Type B pancreatic cell (in vitro differentiated cells): ENCODE measurements around the gene MAP1B. TPM values are rescaled to one million over a fixed set of nuclear protein-coding genes. Genes with fewer than 3 reads are reported as not detected.
A peak's percentile ranks its signal among the peaks of the same experiment; 100 is the strongest.

Source experiments
- DNase-seq: peaks from one replicate; pipeline ENCODE4 v3.0.0; 2021; ENCODE audit warnings: mixed read lengths; ENCODE audit not compliant: unreplicated experiment; ENCODE audit errors: extremely low spot score
- H3K27ac Mint-ChIP-seq: 2 replicates; pipeline ENCODE4 v1.8.0; 2021; ENCODE audit warnings: mild to moderate bottlenecking, mixed read lengths
- H3K27me3 Mint-ChIP-seq: 2 replicates; pipeline ENCODE4 v1.8.0; 2021; ENCODE audit warnings: mixed read lengths
- H3K36me3 Mint-ChIP-seq: 2 replicates; pipeline ENCODE4 v1.8.0; 2021; ENCODE audit warnings: mixed read lengths
- H3K4me1 Mint-ChIP-seq: one replicate; pipeline ENCODE4 v1.8.0; 2021; ENCODE audit warnings: mixed read lengths; ENCODE audit not compliant: unreplicated experiment
- H3K4me3 Mint-ChIP-seq: 2 replicates; pipeline ENCODE4 v1.8.0; 2021; ENCODE audit warnings: mild to moderate bottlenecking, mixed read lengths
- H3K9me3 Mint-ChIP-seq: 2 replicates; pipeline ENCODE4 v1.8.0; 2021; ENCODE audit warnings: mixed read lengths
- total RNA-seq: library from RNA; stranded (reverse); gene quantifications from 2 replicates; pipeline ENCODE4 v1.2.1, GENCODE V29; 2021; ENCODE audit warnings: low replicate concordance
- TF ChIP-seq, protein P1 (sequence below): fragments of 200-600 bp; sonication (generic); conservative IDR thresholded peaks from 2 replicates; pipeline ENCODE4 v1.5.0; 2021; ENCODE audit warnings: antibody characterized with exemption, mild to moderate bottlenecking

Gene MAP1B
- total RNA-seq, 1 donor from 2014 or later = 124 TPM

DNA sequence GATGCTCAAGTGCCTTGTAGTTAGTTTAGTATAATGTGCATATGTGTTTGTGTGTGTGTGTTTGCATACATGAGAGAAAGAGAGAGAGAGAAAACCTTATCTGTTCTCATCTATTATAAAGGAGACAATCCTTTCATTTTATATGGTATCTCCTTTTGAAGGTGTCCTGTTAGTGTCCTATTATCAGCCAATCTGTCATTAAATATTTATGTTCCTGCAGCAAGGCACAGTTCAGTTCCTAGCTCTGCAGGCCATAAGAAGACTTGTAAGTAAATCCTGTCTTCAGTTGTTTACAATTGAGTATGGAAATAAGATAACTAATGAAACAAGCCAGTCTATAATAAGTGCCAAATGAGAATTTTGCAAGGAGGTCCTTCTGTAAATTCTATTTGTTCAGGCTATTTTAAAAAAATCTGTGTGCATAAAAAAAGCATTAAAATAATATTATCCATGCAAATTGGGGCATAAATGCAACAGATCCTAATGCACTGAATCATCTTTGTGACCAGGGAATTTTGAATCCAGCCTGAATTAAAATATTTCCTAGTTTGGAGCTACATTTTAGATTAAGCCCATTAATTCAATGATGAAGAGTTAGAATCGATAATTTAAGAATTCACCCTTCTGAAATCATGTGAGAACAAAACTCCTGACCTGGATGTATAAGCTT lies 18.1 kb downstream of the MAP1B start:
- peaks cover 22% of the 10 kb centered on the region for H3K36me3 Mint-ChIP-seq
- H3K9me3 Mint-ChIP-seq = no peaks in the 10 kb centered on the region
- TF ChIP-seq, protein P1, sequence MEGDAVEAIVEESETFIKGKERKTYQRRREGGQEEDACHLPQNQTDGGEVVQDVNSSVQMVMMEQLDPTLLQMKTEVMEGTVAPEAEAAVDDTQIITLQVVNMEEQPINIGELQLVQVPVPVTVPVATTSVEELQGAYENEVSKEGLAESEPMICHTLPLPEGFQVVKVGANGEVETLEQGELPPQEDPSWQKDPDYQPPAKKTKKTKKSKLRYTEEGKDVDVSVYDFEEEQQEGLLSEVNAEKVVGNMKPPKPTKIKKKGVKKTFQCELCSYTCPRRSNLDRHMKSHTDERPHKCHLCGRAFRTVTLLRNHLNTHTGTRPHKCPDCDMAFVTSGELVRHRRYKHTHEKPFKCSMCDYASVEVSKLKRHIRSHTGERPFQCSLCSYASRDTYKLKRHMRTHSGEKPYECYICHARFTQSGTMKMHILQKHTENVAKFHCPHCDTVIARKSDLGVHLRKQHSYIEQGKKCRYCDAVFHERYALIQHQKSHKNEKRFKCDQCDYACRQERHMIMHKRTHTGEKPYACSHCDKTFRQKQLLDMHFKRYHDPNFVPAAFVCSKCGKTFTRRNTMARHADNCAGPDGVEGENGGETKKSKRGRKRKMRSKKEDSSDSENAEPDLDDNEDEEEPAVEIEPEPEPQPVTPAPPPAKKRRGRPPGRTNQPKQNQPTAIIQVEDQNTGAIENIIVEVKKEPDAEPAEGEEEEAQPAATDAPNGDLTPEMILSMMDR = no peak
- H3K4me3 Mint-ChIP-seq = no peak overlapping the region
- H3K4me1 Mint-ChIP-seq = peaks cover 60% of the 10 kb centered on the region
- H3K27me3 Mint-ChIP-seq = no peaks in the 10 kb centered on the region
- DNase-seq = no peak
- peak overlapping the region; percentile 17 for H3K27ac Mint-ChIP-seq

DNA sequence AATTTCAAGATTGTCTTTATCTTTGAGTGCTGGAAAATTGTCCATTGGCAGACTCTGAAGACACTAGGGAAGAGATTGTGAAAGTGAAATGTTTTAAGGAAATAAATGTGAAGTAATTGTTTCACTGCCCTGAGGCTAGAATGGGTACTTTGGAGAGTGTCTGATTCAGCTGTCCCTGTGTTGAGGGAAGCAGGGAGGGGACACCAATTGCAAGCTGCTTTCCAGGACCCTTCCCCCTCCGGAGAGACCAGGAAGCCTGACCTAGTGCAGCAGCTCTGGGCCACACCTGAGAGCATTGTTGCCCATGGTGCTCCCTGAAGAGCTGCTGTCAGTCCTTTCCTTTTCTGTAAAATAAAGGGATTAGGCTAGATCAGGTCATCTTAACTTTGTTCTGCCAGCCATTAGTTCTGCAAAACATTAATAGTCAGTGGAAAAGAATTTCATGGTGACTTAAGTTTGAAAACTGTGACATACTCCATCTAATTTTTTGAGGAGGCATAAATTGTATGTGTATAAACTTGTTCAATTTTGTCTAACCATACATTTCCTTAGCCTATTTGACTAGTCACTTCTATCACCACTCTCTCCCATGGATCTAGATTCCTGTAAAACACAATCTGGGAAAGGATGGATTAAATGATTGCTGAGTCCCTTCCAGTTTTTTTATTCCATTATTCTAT lies 18.8 kb downstream of the MAP1B start:
- TF ChIP-seq, protein P1 = no peak
- peak overlapping the region; percentile 17 for H3K27ac Mint-ChIP-seq
- DNase-seq = no peak
- H3K4me1 Mint-ChIP-seq = peaks cover 55% of the 10 kb centered on the region
- no peaks in the 10 kb centered on the region for H3K27me3 Mint-ChIP-seq
- no peak overlapping the region for H3K4me3 Mint-ChIP-seq
- peaks cover 25% of the 10 kb centered on the region for H3K36me3 Mint-ChIP-seq
- no peaks in the 10 kb centered on the region for H3K9me3 Mint-ChIP-seq

DNA sequence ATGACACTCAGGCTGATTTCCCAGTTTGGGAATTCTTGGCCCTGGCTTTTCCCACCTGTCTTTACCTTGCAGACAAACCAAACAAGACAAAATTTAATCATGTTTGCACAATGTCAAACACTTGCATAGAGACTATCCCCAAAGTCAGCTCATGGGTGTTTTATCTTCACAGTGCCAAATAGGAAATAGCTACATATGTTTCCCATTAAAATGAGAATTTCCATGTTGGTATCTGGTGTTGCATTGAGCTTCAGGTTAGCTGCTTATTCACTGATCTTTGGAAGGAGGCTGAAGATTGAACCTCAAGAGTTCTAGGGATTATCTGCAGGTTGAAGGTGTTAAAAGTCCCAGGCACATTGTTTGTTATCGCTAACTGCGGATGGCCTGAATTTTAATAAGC lies 19.5 kb downstream of the MAP1B start:
- Mint-ChIP-seq H3K9me3 (no peaks in the 10 kb centered on the region), H3K27ac (no peak overlapping the region), H3K4me3 (no peak overlapping the region), H3K4me1 (peaks cover 52% of the 10 kb centered on the region), H3K36me3 (peaks cover 23% of the 10 kb centered on the region), H3K27me3 (no peaks in the 10 kb centered on the region)
- TF ChIP-seq, protein P1 = no peak
- no peak for DNase-seq

DNA sequence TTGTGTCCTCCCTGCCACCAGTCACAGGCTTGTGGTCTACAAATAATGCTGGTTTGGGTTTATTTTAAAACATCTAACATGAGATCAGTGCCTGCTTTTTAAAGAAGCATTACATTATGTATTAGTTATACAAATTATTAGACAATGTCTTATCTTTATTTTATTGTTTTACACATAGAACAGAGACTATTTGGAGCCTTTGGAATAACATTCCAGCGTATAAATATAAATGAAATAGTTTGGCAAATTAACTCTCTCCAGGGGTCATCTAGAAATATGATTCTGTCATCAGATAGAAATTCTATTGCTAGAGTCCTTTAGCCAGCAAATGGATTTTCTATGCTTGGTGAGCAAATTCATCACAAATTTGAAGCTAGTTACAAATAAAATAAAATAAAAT lies 22.4 kb downstream of the MAP1B start:
- no peak overlapping the region for H3K4me3 Mint-ChIP-seq
- H3K36me3 Mint-ChIP-seq = peaks cover 17% of the 10 kb centered on the region
- no peak overlapping the region for H3K27ac Mint-ChIP-seq
- H3K27me3 Mint-ChIP-seq = no peaks in the 10 kb centered on the region
- no peaks in the 10 kb centered on the region for H3K9me3 Mint-ChIP-seq
- no peak for DNase-seq
- peaks cover 50% of the 10 kb centered on the region for H3K4me1 Mint-ChIP-seq
- TF ChIP-seq, protein P1 = no peak

DNA sequence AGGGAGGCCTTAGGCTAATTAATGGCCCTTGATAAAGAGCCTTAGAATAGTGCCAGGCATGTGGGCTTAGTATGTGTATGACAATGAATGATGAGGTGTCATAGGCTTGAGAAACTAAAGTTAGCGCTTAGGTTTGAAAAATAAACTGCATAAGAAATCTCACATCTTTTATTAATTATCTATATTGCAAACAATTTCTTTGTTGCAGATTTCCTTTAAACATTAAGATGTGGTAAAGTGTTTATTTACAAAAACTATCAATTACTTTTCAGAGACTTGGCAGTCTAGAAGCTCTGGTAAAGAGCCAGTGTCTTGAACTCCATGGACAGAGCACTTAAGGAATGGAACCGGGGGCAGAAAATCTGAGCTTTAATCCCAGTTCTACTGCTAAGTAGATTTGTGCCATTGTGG lies 23.1 kb downstream of the MAP1B start:
- Mint-ChIP-seq H3K27me3 (no peaks in the 10 kb centered on the region), H3K4me1 (peaks cover 46% of the 10 kb centered on the region), H3K36me3 (peaks cover 17% of the 10 kb centered on the region), H3K27ac (no peak overlapping the region), H3K9me3 (no peaks in the 10 kb centered on the region), H3K4me3 (no peak overlapping the region)
- TF ChIP-seq, protein P1 = no peak
- DNase-seq = no peak
